Thyroid gland (tissue), 4 donors: ENCODE results near the gene PKHD1. TPM values are rescaled to one million over a fixed set of nuclear protein-coding genes. Genes with fewer than 3 reads are reported as not detected.

Experiments used
- DNase-seq, 2 donors: peaks; one replicate each; pipeline ENCODE4 v3.0.0-alpha.2; 2019
- H3K27ac ChIP-seq, 3 donors: fragments of 200-600 bp; sonication (generic); 1 replicate in 2 of 3; 2 replicates in 1 of 3; pipeline ENCODE4 v1.5.1; 2016 to 2019; ENCODE audit warnings: mild to moderate bottlenecking in 1 of 3, moderate library complexity in 1 of 3
- H3K27me3 ChIP-seq: fragments of 200-600 bp; sonication (generic); one replicate; pipeline ENCODE4 v1.5.1; 2019
- H3K36me3 ChIP-seq, 2 donors: fragments of 200-600 bp; sonication (generic); one replicate each; pipeline ENCODE4 v1.5.1; 2016 to 2019
- H3K4me1 ChIP-seq, 2 donors: fragments of 200-600 bp; sonication (generic); one replicate each; pipeline ENCODE4 v1.5.1; 2017 to 2019
- H3K4me3 ChIP-seq, 3 donors: fragments of 200-600 bp; sonication (generic); replicated peaks in 1 of 3; 1 replicate in 2 of 3; 2 replicates in 1 of 3; pipeline ENCODE4 v1.5.1; 2016; ENCODE audit warnings: mild to moderate bottlenecking in 1 of 3
- H3K9me3 ChIP-seq: fragments of 200-600 bp; sonication (generic); one replicate; pipeline ENCODE4 v1.5.1; 2017
- POLR2A ChIP-seq, 2 donors: fragments of 450-650 bp; IDR thresholded peaks; one replicate each; pipeline ENCODE4 v1.6.1; 2017; ENCODE audit warnings: antibody characterized with exemption in 2 of 2, mild to moderate bottlenecking in 2 of 2, moderate library complexity in 1 of 2
- WGBS, 2 donors: methylation state at CpG; one replicate each; pipeline ENCODE4 v1.1.5; 2017; 5-methylcytosine and 5-hydroxymethylcytosine counted together
- intact Hi-C: fragments of 100-400 bp; cut with DNase I; formaldehyde crosslinking; loops from one replicate; pipeline ENCODE4 v1.15.1; 2023
- total RNA-seq, 4 donors: library from RNA; depleted of rRNA; stranded (reverse); fragments of >200 nt; gene quantifications; one replicate each; pipeline ENCODE4 v1.2.3, GENCODE V29; 2016
- TF ChIP-seq, protein P1 (sequence below), 6 experiments: fragments of 200-600 bp in 3 of 6; fragments of 450-650 bp in 3 of 6; sonication (generic) in 3 of 6; IDR thresholded peaks; one replicate each; pipeline ENCODE4 v1.5.1; 2016 to 2019; ENCODE audit warnings: antibody characterized with exemption in 6 of 6, mild to moderate bottlenecking in 2 of 6, inconsistent platforms in 1 of 6, moderate library complexity in 1 of 6

Gene PKHD1
- total RNA-seq, 4 donors from 2014 or later: under 0.01 to 0.11 (median 0.07) TPM

DNA sequence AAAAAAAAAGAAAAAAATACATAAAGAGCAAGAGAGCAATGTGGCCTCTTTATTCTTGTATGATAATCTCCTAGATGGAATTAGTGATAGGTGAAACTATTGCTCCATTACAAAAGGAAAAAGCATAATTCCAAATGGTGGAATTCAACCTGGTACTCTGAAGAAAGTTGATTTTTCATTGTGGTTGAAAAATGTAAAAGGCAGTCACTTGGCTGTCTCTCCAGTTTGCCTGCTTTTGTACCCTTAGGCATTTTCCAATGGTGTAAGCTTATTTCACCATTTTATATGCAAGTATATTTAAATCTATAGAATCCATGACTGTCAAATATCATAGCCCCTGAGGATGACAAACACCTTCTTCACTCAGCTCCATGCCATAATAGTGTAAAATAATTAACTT, 38.8 kb upstream of the PKHD1 start:
- intact Hi-C loops: no loop called here
- Histone ChIP-seq H3K27ac (no peak overlapping the region), H3K36me3 (no peaks in the 10 kb centered on the region), H3K4me3 (no peak overlapping the region), H3K27me3 (no peaks in the 10 kb centered on the region), H3K4me1 (no peaks in the 10 kb centered on the region), H3K9me3 (no peaks in the 10 kb centered on the region)
- no peak for DNase-seq
- TF ChIP-seq POLR2A (IDR thresholded peaks at IDR 0.05): no peak
- TF ChIP-seq, protein P1, sequence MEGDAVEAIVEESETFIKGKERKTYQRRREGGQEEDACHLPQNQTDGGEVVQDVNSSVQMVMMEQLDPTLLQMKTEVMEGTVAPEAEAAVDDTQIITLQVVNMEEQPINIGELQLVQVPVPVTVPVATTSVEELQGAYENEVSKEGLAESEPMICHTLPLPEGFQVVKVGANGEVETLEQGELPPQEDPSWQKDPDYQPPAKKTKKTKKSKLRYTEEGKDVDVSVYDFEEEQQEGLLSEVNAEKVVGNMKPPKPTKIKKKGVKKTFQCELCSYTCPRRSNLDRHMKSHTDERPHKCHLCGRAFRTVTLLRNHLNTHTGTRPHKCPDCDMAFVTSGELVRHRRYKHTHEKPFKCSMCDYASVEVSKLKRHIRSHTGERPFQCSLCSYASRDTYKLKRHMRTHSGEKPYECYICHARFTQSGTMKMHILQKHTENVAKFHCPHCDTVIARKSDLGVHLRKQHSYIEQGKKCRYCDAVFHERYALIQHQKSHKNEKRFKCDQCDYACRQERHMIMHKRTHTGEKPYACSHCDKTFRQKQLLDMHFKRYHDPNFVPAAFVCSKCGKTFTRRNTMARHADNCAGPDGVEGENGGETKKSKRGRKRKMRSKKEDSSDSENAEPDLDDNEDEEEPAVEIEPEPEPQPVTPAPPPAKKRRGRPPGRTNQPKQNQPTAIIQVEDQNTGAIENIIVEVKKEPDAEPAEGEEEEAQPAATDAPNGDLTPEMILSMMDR (IDR thresholded peaks at IDR 0.05): no peak

DNA sequence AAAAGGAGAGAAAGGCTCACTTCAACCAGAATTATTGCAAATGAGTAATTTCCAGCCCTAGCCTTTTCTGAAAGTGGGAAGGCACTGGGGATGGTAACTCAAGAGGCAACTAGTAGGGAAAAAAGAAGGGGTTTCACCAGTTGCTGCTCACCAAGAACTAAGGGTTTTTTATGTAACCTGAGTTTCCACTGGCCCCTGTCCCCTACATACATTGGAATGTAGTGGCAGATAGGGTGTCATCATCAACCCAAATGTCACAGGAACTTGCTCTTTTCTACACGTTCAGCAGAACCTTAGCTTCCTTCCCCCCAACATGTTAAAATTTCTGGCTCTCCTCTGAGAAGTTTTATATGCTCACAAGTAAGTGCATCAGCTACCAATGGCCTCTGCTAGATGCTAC, 38.2 kb upstream of the PKHD1 start:
- DNase-seq: no peak
- no peaks in the 10 kb centered on the region for H3K4me1 ChIP-seq
- no peak overlapping the region for H3K27ac ChIP-seq
- WGBS, 2 donors: 62 to 71% methylated on average over 1 of the region's 1 CpG
- H3K36me3 ChIP-seq: no peaks in the 10 kb centered on the region
- no peak overlapping the region for H3K4me3 ChIP-seq
- intact Hi-C loops: no loop called here
- no peaks in the 10 kb centered on the region for H3K27me3 ChIP-seq
- TF ChIP-seq, protein P1 (IDR thresholded peaks at IDR 0.05): no peak
- TF ChIP-seq POLR2A (IDR thresholded peaks at IDR 0.05): no peak
- no peaks in the 10 kb centered on the region for H3K9me3 ChIP-seq

DNA sequence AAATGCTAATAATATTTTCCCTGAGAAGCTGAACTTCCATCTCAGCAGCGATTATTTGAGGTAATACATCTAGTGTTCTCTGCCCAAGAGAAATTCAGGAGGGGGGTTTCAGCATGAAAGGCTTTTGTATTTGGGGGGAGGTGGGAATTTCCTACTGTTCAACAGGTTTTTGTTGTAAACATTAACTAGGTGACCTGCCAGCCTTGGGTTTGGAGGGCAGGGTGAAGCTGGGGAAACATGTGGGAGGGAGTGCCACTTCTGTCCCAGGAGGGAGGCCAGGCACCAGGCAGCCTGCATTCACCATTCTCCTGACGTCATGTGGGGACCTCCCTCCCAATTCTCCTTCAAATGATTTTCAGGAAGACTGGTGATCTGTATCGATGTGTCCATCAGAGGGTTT, 37.7 kb upstream of the PKHD1 start:
- WGBS, 2 donors: 78 to 79% methylated on average over 3 of the region's 3 CpGs
- no peaks in the 10 kb centered on the region for H3K4me1 ChIP-seq
- no peaks in the 10 kb centered on the region for H3K36me3 ChIP-seq
- H3K9me3 ChIP-seq: no peaks in the 10 kb centered on the region
- TF ChIP-seq POLR2A (IDR thresholded peaks at IDR 0.05): no peak
- no peak for DNase-seq
- H3K27me3 ChIP-seq: no peaks in the 10 kb centered on the region
- no peak overlapping the region for H3K27ac ChIP-seq
- intact Hi-C loops: no loop called here
- H3K4me3 ChIP-seq: no peak overlapping the region

DNA sequence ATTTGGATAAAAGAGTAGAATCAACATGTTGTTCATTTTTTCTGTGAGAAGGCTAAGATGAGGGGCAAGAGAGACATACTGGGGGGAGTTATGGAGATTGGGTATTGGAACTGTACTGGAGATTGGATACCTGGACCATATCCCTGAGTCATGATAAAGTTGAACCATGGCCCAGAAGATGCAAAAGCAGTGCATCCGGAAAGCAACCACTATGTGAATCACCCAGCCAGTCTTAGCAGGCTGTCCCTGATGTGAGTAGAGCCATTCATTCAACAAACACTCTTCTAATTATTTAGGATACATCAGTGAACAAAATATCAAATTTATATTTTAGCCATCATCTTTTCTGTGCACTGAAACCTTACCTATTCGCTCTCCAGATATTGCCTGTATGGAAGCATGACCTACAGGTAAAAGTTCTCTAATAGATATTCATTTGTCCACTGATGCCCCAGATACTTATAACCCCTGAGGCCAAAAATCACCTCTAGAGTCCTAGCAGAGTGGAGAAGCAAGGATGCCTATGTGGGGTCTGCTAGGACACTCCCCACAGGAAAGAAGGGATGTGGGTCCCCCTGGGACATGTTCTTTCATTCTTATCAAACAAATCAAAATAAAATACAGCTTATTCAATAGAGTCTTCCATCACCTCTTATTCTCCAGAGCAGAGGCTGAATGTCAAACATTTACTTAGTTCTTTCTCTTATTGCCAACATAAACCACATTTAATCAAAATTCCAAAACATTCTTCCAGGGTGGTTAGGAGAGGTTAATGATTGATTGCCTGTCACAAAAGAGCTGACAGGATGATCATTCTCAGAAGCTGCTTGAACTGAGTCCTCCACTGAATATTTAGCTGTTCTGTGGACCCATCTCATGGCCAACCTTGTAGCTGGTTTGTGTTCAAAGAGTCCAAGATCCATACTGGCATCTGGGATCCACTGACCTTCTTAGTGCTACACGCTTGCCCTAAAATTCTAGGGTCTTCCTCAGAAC, 37.0 kb upstream of the PKHD1 start:
- H3K9me3 ChIP-seq: no peaks in the 10 kb centered on the region
- no peak overlapping the region for H3K4me3 ChIP-seq
- no peaks in the 10 kb centered on the region for H3K36me3 ChIP-seq
- no peaks in the 10 kb centered on the region for H3K4me1 ChIP-seq
- intact Hi-C loops: no loop called here
- H3K27me3 ChIP-seq: no peaks in the 10 kb centered on the region
- no peak for DNase-seq
- H3K27ac ChIP-seq: no peak overlapping the region
- TF ChIP-seq, protein P1 (IDR thresholded peaks at IDR 0.05): no peak
- TF ChIP-seq POLR2A (IDR thresholded peaks at IDR 0.05): no peak
- WGBS, 2 donors: 95 to 96% methylated on average over 3 of the region's 3 CpGs

DNA sequence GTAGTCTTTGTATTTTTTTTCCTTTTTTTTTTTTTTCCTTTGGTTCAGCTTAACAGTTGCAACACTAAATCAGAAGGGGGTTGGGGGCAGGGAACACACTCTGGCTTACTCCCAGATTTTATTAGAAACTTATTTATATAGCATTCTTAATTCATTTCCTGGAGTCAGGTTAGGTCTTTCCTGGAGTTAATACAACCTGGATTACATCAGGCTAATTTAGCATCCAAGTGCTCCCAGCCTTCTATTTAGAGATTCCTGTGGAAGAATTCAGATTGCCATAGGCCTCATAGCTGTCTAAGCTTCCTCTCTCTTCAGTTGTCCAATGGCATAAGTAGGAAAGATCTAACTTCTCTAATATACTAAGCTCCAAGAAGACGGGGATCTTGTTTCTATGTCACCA, 35.8 kb upstream of the PKHD1 start:
- H3K27ac ChIP-seq: no peak overlapping the region
- H3K4me1 ChIP-seq: no peaks in the 10 kb centered on the region
- no peak for TF ChIP-seq POLR2A (IDR thresholded peaks at IDR 0.05)
- TF ChIP-seq, protein P1 (IDR thresholded peaks at IDR 0.05): no peak
- no peaks in the 10 kb centered on the region for H3K27me3 ChIP-seq
- no peaks in the 10 kb centered on the region for H3K9me3 ChIP-seq
- intact Hi-C loops: no loop called here
- 89 to 93% methylated on average over 1 of the region's 1 CpG for WGBS, 2 donors
- H3K4me3 ChIP-seq: no peak overlapping the region
- H3K36me3 ChIP-seq: no peaks in the 10 kb centered on the region
- DNase-seq: no peak
